Neural progenitor cell (in vitro differentiated cells): Measurements from ENCODE around the gene MDM2. TPM values are rescaled to one million over a fixed set of nuclear protein-coding genes. Genes with fewer than 3 reads are reported as not detected.

Experiments used
- DNase-seq: peaks from one replicate; pipeline ENCODE4 v3.0.0-alpha.2; 2016; ENCODE audit warnings: low spot score
- H2AFZ ChIP-seq: fragments of 200-600 bp; sonication (generic); replicated peaks from 2 replicates; pipeline ENCODE4 v1.6.1; 2016; ENCODE audit warnings: antibody characterized with exemption
- H3F3A ChIP-seq: fragments of 200-600 bp; sonication (generic); 2 replicates; pipeline ENCODE4 v1.6.1; 2016; ENCODE audit warnings: antibody characterized with exemption, low read depth
- H3K27ac ChIP-seq: fragments of 200-600 bp; sonication (generic); 2 replicates; pipeline ENCODE4 v1.5.1; 2016; ENCODE audit warnings: mild to moderate bottlenecking
- H3K27me3 ChIP-seq: fragments of 200-600 bp; sonication (generic); 2 replicates; pipeline ENCODE4 v1.6.1; 2016; ENCODE audit warnings: mild to moderate bottlenecking, moderate library complexity
- H3K36me3 ChIP-seq: fragments of 200-600 bp; sonication (generic); 2 replicates; pipeline ENCODE4 v1.5.1; 2016
- H3K4me1 ChIP-seq: fragments of 200-600 bp; sonication (generic); 2 replicates; pipeline ENCODE4 v1.6.1; 2016; ENCODE audit warnings: mixed run types
- H3K4me2 ChIP-seq: fragments of 200-600 bp; sonication (generic); 2 replicates; pipeline ENCODE4 v1.6.1; 2016
- H3K4me3 ChIP-seq: fragments of 200-600 bp; sonication (generic); 2 replicates; pipeline ENCODE4 v1.5.1; 2016
- H3K79me2 ChIP-seq: fragments of 200-600 bp; sonication (generic); 2 replicates; pipeline ENCODE4 v1.6.1; 2016; ENCODE audit warnings: low read depth
- H3K9ac ChIP-seq: fragments of 200-600 bp; sonication (generic); 2 replicates; pipeline ENCODE4 v1.6.1; 2016
- H3K9me3 ChIP-seq: fragments of 200-600 bp; sonication (generic); 2 replicates; pipeline ENCODE4 v1.5.1; 2016; ENCODE audit warnings: low read depth
- H4K20me1 ChIP-seq: fragments of 200-600 bp; sonication (generic); 2 replicates; pipeline ENCODE4 v1.6.1; 2016; ENCODE audit warnings: low read depth
- H3K27ac Mint-ChIP-seq: 3 replicates; pipeline ENCODE4 v1.8.0; 2021; ENCODE audit warnings: mixed read lengths
- H3K27me3 Mint-ChIP-seq: 2 replicates; pipeline ENCODE4 v1.8.0; 2022; ENCODE audit warnings: low read depth, mild to moderate bottlenecking, inconsistent platforms, moderate library complexity, mixed read lengths; ENCODE audit not compliant: insufficient read depth
- H3K36me3 Mint-ChIP-seq: 3 replicates; pipeline ENCODE4 v1.8.0; 2021; ENCODE audit warnings: mixed read lengths
- H3K4me1 Mint-ChIP-seq: 3 replicates; pipeline ENCODE4 v1.8.0; 2021; ENCODE audit warnings: mixed read lengths
- H3K4me3 Mint-ChIP-seq: 3 replicates; pipeline ENCODE4 v1.8.0; 2021; ENCODE audit warnings: mild to moderate bottlenecking, moderate library complexity, mixed read lengths
- H3K9me3 Mint-ChIP-seq: 3 replicates; pipeline ENCODE4 v1.8.0; 2020; ENCODE audit warnings: mixed read lengths
- CTCF ChIP-seq: fragments of 200-600 bp; sonication (generic); IDR thresholded peaks from 2 replicates; pipeline ENCODE4 v1.5.1; 2017; ENCODE audit warnings: antibody characterized with exemption, mild to moderate bottlenecking
- EZH2 ChIP-seq: fragments of 200-600 bp; sonication (generic); IDR thresholded peaks from 2 replicates; pipeline ENCODE4 v1.6.1; 2017; ENCODE audit warnings: antibody characterized with exemption, mild to moderate bottlenecking, moderate library complexity
- EZH2phosphoT487 ChIP-seq: fragments of 200-600 bp; sonication (generic); IDR thresholded peaks from 2 replicates; pipeline ENCODE4 v1.6.1; 2017; ENCODE audit warnings: antibody characterized with exemption
- total RNA-seq: library from RNA; depleted of rRNA; stranded (reverse); fragments of >200 nt; gene quantifications from 2 replicates; pipeline ENCODE4 v1.2.3, GENCODE V29; 2015; ENCODE audit warnings: low replicate concordance

Gene MDM2
- total RNA-seq, 1 donor from 2014 or later, result 93.8 TPM

DNA sequence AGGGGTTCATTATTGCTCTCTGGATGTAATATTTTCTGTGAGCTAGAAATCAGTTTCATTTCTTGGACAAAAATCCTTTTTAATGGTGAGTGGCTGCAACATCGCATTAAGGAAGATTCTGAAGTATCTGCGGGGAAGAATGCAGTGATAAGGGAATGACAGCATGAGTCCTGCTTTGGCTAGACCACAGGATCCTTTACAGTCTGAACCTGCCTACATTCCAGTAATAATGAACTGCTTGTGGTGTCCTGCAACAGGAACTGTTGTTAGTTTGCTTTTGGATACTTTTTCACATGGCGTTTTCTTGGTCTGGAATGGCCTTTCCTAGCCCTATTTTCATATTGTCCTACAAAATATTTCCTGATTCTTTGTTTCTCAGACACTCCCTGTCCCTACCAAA lies 15.7 kb downstream of the MDM2 start:
- Mint-ChIP-seq H3K27ac (no peak overlapping the region), H3K4me3 (no peak overlapping the region), H3K36me3 (peaks cover 36% of the 10 kb centered on the region), H3K27me3 (peaks cover 2% of the 10 kb centered on the region), H3K4me1 (no peaks in the 10 kb centered on the region), H3K9me3 (no peaks in the 10 kb centered on the region)
- no peak overlapping the region for H3K27ac ChIP-seq
- no peaks in the 10 kb centered on the region for H4K20me1 ChIP-seq
- no peak for TF ChIP-seq EZH2phosphoT487
- no peak overlapping the region for H2AFZ ChIP-seq
- H3K79me2 ChIP-seq, result peaks cover 16% of the 10 kb centered on the region
- H3K4me3 ChIP-seq, result no peak overlapping the region
- no peaks in the 10 kb centered on the region for H3K27me3 ChIP-seq
- H3K4me2 ChIP-seq, result no peak overlapping the region
- H3K4me1 ChIP-seq, result no peaks in the 10 kb centered on the region
- H3F3A ChIP-seq, result peaks cover 14% of the 10 kb centered on the region
- no peak for DNase-seq
- no peak overlapping the region for H3K9ac ChIP-seq
- H3K9me3 ChIP-seq, result no peaks in the 10 kb centered on the region
- H3K36me3 ChIP-seq, result peaks cover 12% of the 10 kb centered on the region

DNA sequence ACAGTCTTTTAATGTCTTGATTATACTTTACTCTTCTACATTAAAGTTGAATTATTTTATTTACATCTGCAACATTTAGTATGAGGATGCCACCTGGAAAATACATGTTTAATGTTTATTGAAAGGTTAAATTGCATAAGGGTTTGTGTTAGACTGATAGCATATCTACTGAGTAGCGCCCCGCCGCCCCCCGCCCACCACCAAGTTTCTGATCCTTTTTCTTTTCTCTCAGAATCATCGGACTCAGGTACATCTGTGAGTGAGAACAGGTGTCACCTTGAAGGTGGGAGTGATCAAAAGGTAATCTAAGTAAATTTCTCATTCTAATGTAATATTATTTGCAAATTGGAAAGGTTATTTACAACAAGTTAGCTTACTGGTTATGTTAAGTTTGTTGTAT lies 16.2 kb downstream of the MDM2 start:
- no peaks in the 10 kb centered on the region for H4K20me1 ChIP-seq
- H3K4me2 ChIP-seq, result no peak overlapping the region
- H3K27ac Mint-ChIP-seq, result no peak overlapping the region

DNA sequence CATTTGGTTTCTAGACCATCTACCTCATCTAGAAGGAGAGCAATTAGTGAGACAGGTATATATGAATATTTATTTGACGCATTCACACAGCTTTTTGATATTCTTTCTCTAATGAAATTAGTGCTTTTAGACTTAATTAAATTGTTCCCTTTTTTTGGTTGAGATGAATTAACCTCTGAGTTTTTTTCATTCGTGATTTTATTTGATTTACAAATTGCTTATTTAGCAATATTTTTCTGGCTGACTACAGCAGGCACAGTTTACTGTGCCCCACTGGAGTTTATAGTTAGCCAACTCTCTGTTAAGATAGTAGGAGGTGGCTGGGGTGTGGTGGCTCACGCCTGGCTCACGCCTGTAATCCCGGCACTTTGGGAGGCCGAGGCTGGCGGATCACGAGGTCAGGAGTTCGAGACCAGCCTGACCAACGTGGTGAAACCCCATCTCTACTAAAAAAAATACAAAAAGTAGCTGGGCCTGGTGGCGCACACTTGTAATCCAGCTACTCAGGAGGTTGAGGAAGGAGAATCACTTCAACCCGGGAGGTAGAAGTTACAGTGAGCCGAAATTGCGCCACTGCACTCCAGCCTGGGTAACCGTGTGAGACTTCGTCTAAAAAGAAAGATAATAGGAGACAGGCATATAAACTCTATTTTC lies 16.7 kb downstream of the MDM2 start:
- Mint-ChIP-seq H3K27me3 (peaks cover 2% of the 10 kb centered on the region), H3K4me3 (no peak overlapping the region), H3K36me3 (peaks cover 31% of the 10 kb centered on the region), H3K9me3 (no peaks in the 10 kb centered on the region), H3K27ac (no peak overlapping the region), H3K4me1 (no peaks in the 10 kb centered on the region)
- Histone ChIP-seq H3K36me3 (peaks cover 12% of the 10 kb centered on the region), H3K4me3 (no peak overlapping the region), H3K4me2 (no peak overlapping the region), H2AFZ (no peak overlapping the region), H3K79me2 (peaks cover 9% of the 10 kb centered on the region), H3K27me3 (no peaks in the 10 kb centered on the region), H3K27ac (no peak overlapping the region), H4K20me1 (no peaks in the 10 kb centered on the region), H3K4me1 (no peaks in the 10 kb centered on the region), H3F3A (peaks cover 23% of the 10 kb centered on the region), H3K9ac (no peak overlapping the region), H3K9me3 (no peaks in the 10 kb centered on the region)
- DNase-seq, result no peak
- TF ChIP-seq EZH2phosphoT487, result no peak

More for the DNA sequence above, 16.2 kb downstream of the MDM2 start:
- no peak for TF ChIP-seq CTCF
- no peak for TF ChIP-seq EZH2
- TF ChIP-seq EZH2phosphoT487, result no peak
- Histone ChIP-seq H2AFZ (no peak overlapping the region), H3K36me3 (peaks cover 12% of the 10 kb centered on the region), H3K4me3 (no peak overlapping the region), H3K27ac (no peak overlapping the region), H3K27me3 (no peaks in the 10 kb centered on the region), H3K4me1 (no peaks in the 10 kb centered on the region), H3K9ac (no peak overlapping the region), H3K79me2 (peaks cover 11% of the 10 kb centered on the region), H3F3A (peaks cover 18% of the 10 kb centered on the region), H3K9me3 (no peaks in the 10 kb centered on the region)
- H3K4me1 Mint-ChIP-seq, result no peaks in the 10 kb centered on the region
- no peaks in the 10 kb centered on the region for H3K9me3 Mint-ChIP-seq
- peaks cover 34% of the 10 kb centered on the region for H3K36me3 Mint-ChIP-seq
- no peak overlapping the region for H3K4me3 Mint-ChIP-seq
- DNase-seq, result no peak
- peaks cover 2% of the 10 kb centered on the region for H3K27me3 Mint-ChIP-seq

DNA sequence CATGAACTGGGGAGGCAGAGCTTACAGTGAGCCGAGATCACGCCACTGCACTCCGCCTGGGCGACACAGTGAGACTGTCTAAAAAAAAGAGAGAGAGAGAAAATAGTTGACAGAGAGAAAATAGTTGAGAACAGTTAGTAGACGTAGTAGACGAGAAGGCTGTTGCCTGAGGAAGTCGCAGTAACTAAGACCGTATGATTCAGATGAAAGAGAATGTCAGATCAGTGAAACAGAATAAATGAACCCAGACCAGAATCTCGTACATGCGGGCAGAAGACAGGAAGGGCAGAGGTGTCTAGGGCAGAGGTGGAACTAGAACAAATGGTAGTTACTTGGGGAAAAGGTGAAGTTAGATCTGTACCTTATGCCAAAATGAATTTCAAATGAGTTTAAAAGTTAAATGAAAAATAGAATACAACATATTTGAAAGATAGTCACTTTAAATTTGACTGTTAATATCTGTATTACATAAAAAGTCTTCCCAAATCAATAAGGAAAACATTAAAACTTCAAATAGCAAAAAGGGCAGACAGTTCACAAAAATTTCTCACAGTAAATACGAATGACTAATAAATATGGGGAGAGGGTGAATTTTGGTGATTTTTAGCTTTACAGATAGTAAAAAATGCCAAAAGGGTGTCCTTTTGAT lies 17.7 kb downstream of the MDM2 start:
- Mint-ChIP-seq H3K27ac (no peak overlapping the region), H3K4me3 (no peak overlapping the region), H3K9me3 (no peaks in the 10 kb centered on the region), H3K27me3 (peaks cover 2% of the 10 kb centered on the region), H3K4me1 (no peaks in the 10 kb centered on the region), H3K36me3 (peaks cover 33% of the 10 kb centered on the region)
- Histone ChIP-seq H3K36me3 (peaks cover 12% of the 10 kb centered on the region), H3K4me3 (no peak overlapping the region), H3K9me3 (no peaks in the 10 kb centered on the region), H3K27ac (no peak overlapping the region), H4K20me1 (no peaks in the 10 kb centered on the region), H2AFZ (no peak overlapping the region), H3K4me2 (no peak overlapping the region), H3F3A (peaks cover 29% of the 10 kb centered on the region), H3K4me1 (no peaks in the 10 kb centered on the region), H3K9ac (no peak overlapping the region), H3K79me2 (peaks cover 6% of the 10 kb centered on the region), H3K27me3 (no peaks in the 10 kb centered on the region)
- no peak for DNase-seq
- TF ChIP-seq CTCF, result no peak
- TF ChIP-seq EZH2phosphoT487, result no peak
